Tibial nerve (tissue), 4 donors: Measurements from ENCODE around the gene LTBP1. TPM values are rescaled to one million over a fixed set of nuclear protein-coding genes. Genes with fewer than 3 reads are reported as not detected.

Experiments used
- DNase-seq, 2 donors: peaks; one replicate each; pipeline ENCODE4 v3.0.0-alpha.2; 2019; ENCODE audit warnings: low spot score in 2 of 2
- H3K27ac ChIP-seq, 4 donors: fragments of 200-600 bp; sonication (generic) in 3 of 4; one replicate each; pipeline ENCODE4 v1.5.1; 2017 to 2019; ENCODE audit warnings: mild to moderate bottlenecking in 1 of 4
- H3K27me3 ChIP-seq, 2 donors: fragments of 200-600 bp; sonication (generic) in 1 of 2; one replicate each; pipeline versions ENCODE4 v1.5.1 to v1.6.0; 2017 to 2019
- H3K36me3 ChIP-seq, 3 donors: fragments of 200-600 bp; sonication (generic); one replicate each; pipeline ENCODE4 v1.5.1; 2018 to 2019
- H3K4me1 ChIP-seq, 4 donors: fragments of 200-600 bp; sonication (generic) in 3 of 4; one replicate each; pipeline ENCODE4 v1.5.1; 2017 to 2019
- H3K4me3 ChIP-seq, 4 donors: fragments of 200-600 bp; sonication (generic) in 3 of 4; one replicate each; pipeline ENCODE4 v1.5.1; 2017 to 2019; ENCODE audit warnings: mild to moderate bottlenecking in 1 of 4, moderate library complexity in 1 of 4
- H3K9me3 ChIP-seq, 4 donors: fragments of 200-600 bp; sonication (generic) in 3 of 4; one replicate each; pipeline ENCODE4 v1.5.1; 2017 to 2019
- EP300 ChIP-seq, 2 donors: sonication (generic); formaldehyde crosslinking; IDR thresholded peaks; one replicate each; pipeline ENCODE4 v1.6.1; 2017; ENCODE audit warnings: antibody characterized with exemption in 2 of 2, mild to moderate bottlenecking in 1 of 2
- POLR2A ChIP-seq, 2 donors: fragments of 450-650 bp; IDR thresholded peaks; one replicate each; pipeline ENCODE4 v1.6.1; 2017; ENCODE audit warnings: antibody characterized with exemption in 2 of 2, mild to moderate bottlenecking in 2 of 2, moderate library complexity in 2 of 2
- WGBS, 2 donors: methylation state at CpG; one replicate each; pipeline ENCODE4 v1.1.5; 2018; 5-methylcytosine and 5-hydroxymethylcytosine counted together
- total RNA-seq, 4 donors: library from RNA; depleted of rRNA; stranded (reverse); fragments of >200 nt; gene quantifications; one replicate each; pipeline ENCODE4 v1.1.0, GENCODE V29; 2016
- TF ChIP-seq, protein P1 (sequence below), 5 experiments: fragments of 200-600 bp in 3 of 5; fragments of 450-650 bp in 2 of 5; sonication (generic) in 3 of 5; IDR thresholded peaks; one replicate each; pipeline ENCODE4 v1.5.1; 2016 to 2019; ENCODE audit warnings: antibody characterized with exemption in 5 of 5, mild to moderate bottlenecking in 3 of 5, moderate library complexity in 2 of 5

The LTBP1 gene
- total RNA-seq, 4 donors from 2014 or later = 29.4 to 89.8 (median 50.6) TPM

DNA sequence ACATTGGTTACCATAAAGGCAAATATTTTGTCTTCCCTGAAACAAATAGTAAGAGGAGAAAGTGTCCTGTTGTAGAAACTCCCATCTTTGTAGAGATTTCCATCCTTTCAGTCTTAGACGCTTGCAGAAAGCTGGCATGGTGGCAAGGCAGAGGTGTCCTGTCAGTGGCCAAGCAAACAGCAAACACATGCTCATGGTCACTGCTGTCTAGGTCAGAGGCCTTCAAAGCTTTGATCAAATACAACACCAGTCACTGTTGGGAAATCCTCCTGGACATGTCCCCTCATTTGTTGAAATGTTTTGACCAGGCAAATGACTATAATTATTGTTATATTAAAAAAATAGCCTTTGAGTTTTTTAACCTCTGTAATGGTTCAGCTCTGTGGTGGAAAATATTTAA, 55.1 kb downstream of the LTBP1 start:
- H3K27me3 ChIP-seq = no peaks in the 10 kb centered on the region
- TF ChIP-seq EP300 (IDR thresholded peaks at IDR 0.05) = no peak
- TF ChIP-seq, protein P1, sequence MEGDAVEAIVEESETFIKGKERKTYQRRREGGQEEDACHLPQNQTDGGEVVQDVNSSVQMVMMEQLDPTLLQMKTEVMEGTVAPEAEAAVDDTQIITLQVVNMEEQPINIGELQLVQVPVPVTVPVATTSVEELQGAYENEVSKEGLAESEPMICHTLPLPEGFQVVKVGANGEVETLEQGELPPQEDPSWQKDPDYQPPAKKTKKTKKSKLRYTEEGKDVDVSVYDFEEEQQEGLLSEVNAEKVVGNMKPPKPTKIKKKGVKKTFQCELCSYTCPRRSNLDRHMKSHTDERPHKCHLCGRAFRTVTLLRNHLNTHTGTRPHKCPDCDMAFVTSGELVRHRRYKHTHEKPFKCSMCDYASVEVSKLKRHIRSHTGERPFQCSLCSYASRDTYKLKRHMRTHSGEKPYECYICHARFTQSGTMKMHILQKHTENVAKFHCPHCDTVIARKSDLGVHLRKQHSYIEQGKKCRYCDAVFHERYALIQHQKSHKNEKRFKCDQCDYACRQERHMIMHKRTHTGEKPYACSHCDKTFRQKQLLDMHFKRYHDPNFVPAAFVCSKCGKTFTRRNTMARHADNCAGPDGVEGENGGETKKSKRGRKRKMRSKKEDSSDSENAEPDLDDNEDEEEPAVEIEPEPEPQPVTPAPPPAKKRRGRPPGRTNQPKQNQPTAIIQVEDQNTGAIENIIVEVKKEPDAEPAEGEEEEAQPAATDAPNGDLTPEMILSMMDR (IDR thresholded peaks at IDR 0.05) = no peak
- TF ChIP-seq POLR2A (IDR thresholded peaks at IDR 0.05) = no peak
- H3K4me1 ChIP-seq = no peaks in the 10 kb centered on the region
- WGBS, 2 donors = no CpG with 5 or more reads among the region's 1 CpG
- no peak overlapping the region for H3K4me3 ChIP-seq
- no peak overlapping the region for H3K27ac ChIP-seq
- no peaks in the 10 kb centered on the region for H3K36me3 ChIP-seq
- no peak for DNase-seq
- no peaks in the 10 kb centered on the region for H3K9me3 ChIP-seq

DNA sequence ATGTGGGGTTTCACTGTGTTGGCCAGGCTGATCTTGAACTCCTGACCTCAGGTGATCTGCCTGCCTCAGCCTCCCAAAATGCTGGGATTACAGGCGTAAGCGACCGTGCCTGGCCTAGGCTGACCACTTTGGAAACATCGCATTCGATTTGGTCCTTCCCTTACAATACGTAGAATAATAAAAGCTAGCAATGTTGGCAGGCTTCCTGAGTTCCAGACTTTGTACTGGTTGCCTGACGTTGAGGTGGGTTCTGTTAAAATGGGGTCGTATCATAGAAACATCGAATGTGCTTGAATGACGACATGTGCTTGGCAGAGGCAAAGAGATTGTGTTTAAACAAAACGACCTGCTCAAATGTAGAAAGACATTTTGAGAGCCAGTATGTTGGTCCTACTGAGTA, 56.1 kb downstream of the LTBP1 start:
- H3K4me1 ChIP-seq = no peaks in the 10 kb centered on the region
- H3K4me3 ChIP-seq = no peak overlapping the region
- no peaks in the 10 kb centered on the region for H3K36me3 ChIP-seq
- no peaks in the 10 kb centered on the region for H3K9me3 ChIP-seq
- H3K27ac ChIP-seq = no peak overlapping the region
- H3K27me3 ChIP-seq = no peaks in the 10 kb centered on the region
- no peak for DNase-seq
- WGBS, 2 donors = 80 to 81% methylated on average over 11 of the region's 11 CpGs
- TF ChIP-seq, protein P1 (IDR thresholded peaks at IDR 0.05) = no peak
- TF ChIP-seq EP300 (IDR thresholded peaks at IDR 0.05) = no peak
- TF ChIP-seq POLR2A (IDR thresholded peaks at IDR 0.05) = no peak

DNA sequence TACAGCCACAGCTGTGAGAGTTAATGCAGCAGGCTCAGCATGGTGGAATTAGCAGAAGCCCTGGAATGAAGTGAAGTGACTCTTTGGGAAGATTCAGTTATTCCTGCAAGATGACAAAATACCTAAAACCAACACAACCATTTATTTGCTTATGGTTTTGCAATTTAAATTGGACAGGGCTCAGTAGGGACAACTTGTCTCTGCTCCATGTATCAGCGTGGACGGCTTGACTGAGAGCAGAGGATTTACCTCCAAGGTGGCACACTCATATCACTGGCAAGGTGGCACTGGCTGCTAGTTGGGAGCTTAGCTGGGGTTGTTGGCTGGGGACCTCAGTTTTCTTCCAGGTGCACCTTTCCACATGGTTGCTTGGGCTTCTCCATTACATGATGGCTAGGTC, 58.3 kb downstream of the LTBP1 start:
- no peaks in the 10 kb centered on the region for H3K4me1 ChIP-seq
- H3K4me3 ChIP-seq = no peak overlapping the region
- TF ChIP-seq POLR2A (IDR thresholded peaks at IDR 0.05) = no peak
- no peak for TF ChIP-seq EP300 (IDR thresholded peaks at IDR 0.05)
- TF ChIP-seq, protein P1 (IDR thresholded peaks at IDR 0.05) = no peak
- no peak for DNase-seq
- no peaks in the 10 kb centered on the region for H3K27me3 ChIP-seq
- H3K27ac ChIP-seq = no peak overlapping the region
- WGBS, 2 donors = 96 to 100% methylated on average over 2 of the region's 2 CpGs
- no peaks in the 10 kb centered on the region for H3K36me3 ChIP-seq
- H3K9me3 ChIP-seq = no peaks in the 10 kb centered on the region

DNA sequence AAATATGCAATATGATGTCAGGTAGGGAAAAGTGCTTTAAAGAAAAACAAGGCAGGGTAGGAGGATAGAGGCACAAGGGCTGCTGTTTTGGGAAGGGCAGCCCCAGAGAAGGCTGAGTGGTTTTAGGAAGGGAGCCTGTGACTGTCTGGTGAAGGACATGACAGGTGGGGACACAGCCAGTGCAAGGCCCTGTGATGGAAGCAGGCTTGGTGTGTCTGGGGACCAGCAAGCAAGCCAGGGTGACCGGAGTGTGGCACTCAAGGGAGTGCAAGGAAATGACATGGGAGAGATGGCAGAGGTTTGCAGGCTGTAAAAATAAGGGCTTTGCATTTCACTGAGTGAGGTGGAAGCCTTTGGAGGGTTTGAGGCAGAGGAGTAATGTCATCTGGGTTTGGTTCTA, 62.0 kb downstream of the LTBP1 start:
- no peak for TF ChIP-seq POLR2A (IDR thresholded peaks at IDR 0.05)
- TF ChIP-seq, protein P1 (IDR thresholded peaks at IDR 0.05) = no peak
- TF ChIP-seq EP300 (IDR thresholded peaks at IDR 0.05) = no peak
- WGBS, 2 donors = 86 to 100% methylated on average over 1 of the region's 1 CpG
- Histone ChIP-seq H3K27me3 (no peaks in the 10 kb centered on the region), H3K9me3 (no peaks in the 10 kb centered on the region), H3K4me3 (no peak overlapping the region), H3K4me1 (no peaks in the 10 kb centered on the region), H3K27ac (no peak overlapping the region), H3K36me3 (no peaks in the 10 kb centered on the region)
- DNase-seq = no peak

DNA sequence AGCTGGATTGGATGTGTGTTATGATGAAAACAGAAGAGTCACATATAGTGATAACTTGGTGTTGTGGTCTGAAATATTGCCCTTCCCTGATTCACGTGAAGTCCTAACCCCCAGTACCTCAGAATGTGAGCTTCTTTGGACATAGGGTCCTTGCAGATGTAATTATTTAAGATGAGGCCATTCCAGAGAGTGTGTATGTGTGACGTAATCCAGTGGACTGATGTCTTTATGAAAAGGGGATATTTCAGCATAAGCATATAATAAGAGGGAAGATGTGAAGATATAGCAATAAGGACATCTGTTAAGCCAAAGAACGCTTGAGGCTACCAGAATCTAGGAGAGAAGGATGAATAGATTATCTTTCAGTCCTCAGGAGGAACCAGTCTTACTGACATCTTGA, 62.5 kb downstream of the LTBP1 start:
- WGBS, 2 donors = 92 to 94% methylated on average over 3 of the region's 3 CpGs
- H3K4me3 ChIP-seq = no peak overlapping the region
- H3K36me3 ChIP-seq = no peaks in the 10 kb centered on the region
- DNase-seq = no peak
- H3K27ac ChIP-seq = no peak overlapping the region
- no peaks in the 10 kb centered on the region for H3K9me3 ChIP-seq
- TF ChIP-seq, protein P1 (IDR thresholded peaks at IDR 0.05) = no peak
- TF ChIP-seq POLR2A (IDR thresholded peaks at IDR 0.05) (no peak), EP300 (IDR thresholded peaks at IDR 0.05) (no peak)
- no peaks in the 10 kb centered on the region for H3K4me1 ChIP-seq
- no peaks in the 10 kb centered on the region for H3K27me3 ChIP-seq
